ENCODE data around the gene PACS2. TPM values are rescaled to one million over a fixed set of nuclear protein-coding genes. Genes with fewer than 3 reads are reported as not detected.

Gene PACS2
- total RNA-seq, 4 donors from 2014 or later, result 59.8 to 97.4 (median 71.2) TPM

- intact Hi-C loops (cut with DNase I), result no loop called here
- Histone ChIP-seq H3K4me1 (peaks cover 62 to 90% (median 77%) of the 10 kb centered on the region in 4 donors), H3K4me3 (no peak overlapping the region), H3K9me3 (no peaks in the 10 kb centered on the region), H3K27me3 (no peaks in the 10 kb centered on the region), H3K27ac (replicated peaks in 1 of 4) (peak overlapping the region in 2 of 4 donors; percentile 21 to 53), H3K36me3 (no peaks in the 10 kb centered on the region)
- 81% methylated on average over 6 of the region's 6 CpGs for WGBS
- DNase-seq (ENCODE audit: extremely low spot score), result no peak
- TF ChIP-seq POLR2A (IDR thresholded peaks at IDR 0.05; ENCODE audit: low read depth) (no peak), CTCF (IDR thresholded peaks at IDR 0.05) (no peak), EP300 (IDR thresholded peaks at IDR 0.05) (no peak), POLR2AphosphoS5 (IDR thresholded peaks at IDR 0.05) (no peak)
Measured at GRCh38 chr14:105337433-105337832, 22.9 kb downstream of the PACS2 start.

- whole genome bisulfite sequencing, result 54% methylated on average over 18 of the region's 18 CpGs
- intact Hi-C loops (cut with DNase I), result no loop called here
- peak in 1 of 2 donors; percentile 38 for TF ChIP-seq POLR2AphosphoS5 (IDR thresholded peaks at IDR 0.05)
- TF ChIP-seq CTCF (IDR thresholded peaks at IDR 0.05), result no peak
- TF ChIP-seq EP300 (IDR thresholded peaks at IDR 0.05), result no peak
- DNase-seq (ENCODE audit: extremely low spot score), result no peak
- Histone ChIP-seq H3K4me3 (no peak overlapping the region), H3K27me3 (no peaks in the 10 kb centered on the region), H3K4me1 (peaks cover 57 to 94% (median 77%) of the 10 kb centered on the region in 4 donors), H3K36me3 (no peaks in the 10 kb centered on the region), H3K9me3 (no peaks in the 10 kb centered on the region), H3K27ac (replicated peaks in 1 of 4) (peak overlapping the region in 2 of 4 donors; percentile 21 to 53)
Measured at GRCh38 chr14:105337966-105338741, 23.6 kb downstream of the PACS2 start.

- DNase-seq (ENCODE audit: extremely low spot score), result no peak
- Histone ChIP-seq H3K36me3 (no peaks in the 10 kb centered on the region), H3K4me3 (peak overlapping the region in 1 of 4 donors; percentile 3), H3K27me3 (no peaks in the 10 kb centered on the region), H3K9me3 (no peaks in the 10 kb centered on the region), H3K4me1 (peaks cover 41 to 77% (median 61%) of the 10 kb centered on the region in 4 donors), H3K27ac (replicated peaks in 1 of 4) (peak overlapping the region; percentile 53 to 83 (median 72))
- no peak for TF ChIP-seq POLR2A (IDR thresholded peaks at IDR 0.05; ENCODE audit: low read depth)
- no peak for TF ChIP-seq POLR2AphosphoS5 (IDR thresholded peaks at IDR 0.05)
- no peak for TF ChIP-seq EP300 (IDR thresholded peaks at IDR 0.05)
- TF ChIP-seq CTCF (IDR thresholded peaks at IDR 0.05), result no peak
- 33% methylated on average over 18 of the region's 20 CpGs for WGBS
- intact Hi-C loops (cut with DNase I), result no loop called here
Measured at GRCh38 chr14:105340821-105341733, 26.5 kb downstream of the PACS2 start.

- H3K27ac ChIP-seq (replicated peaks in 1 of 4), result peak overlapping the region in 3 of 4 donors; percentile 15 to 83 (median 78)
- intact Hi-C loops (cut with DNase I), result no loop called here
- DNase-seq (ENCODE audit: extremely low spot score), result no peak
- TF ChIP-seq POLR2A (IDR thresholded peaks at IDR 0.05; ENCODE audit: low read depth) (no peak), POLR2AphosphoS5 (IDR thresholded peaks at IDR 0.05) (no peak), CTCF (IDR thresholded peaks at IDR 0.05) (no peak), EP300 (IDR thresholded peaks at IDR 0.05) (no peak)
- peaks cover 27 to 75% (median 58%) of the 10 kb centered on the region in 4 donors for H3K4me1 ChIP-seq
- H3K36me3 ChIP-seq, result peaks cover 0 to 2% (median under 1%) of the 10 kb centered on the region in 4 donors
- H3K4me3 ChIP-seq, result no peak overlapping the region
- WGBS, result 70% methylated on average over 7 of the region's 7 CpGs
- no peaks in the 10 kb centered on the region for H3K27me3 ChIP-seq
- no peaks in the 10 kb centered on the region for H3K9me3 ChIP-seq
Measured at GRCh38 chr14:105343194-105343593, 28.6 kb downstream of the PACS2 start.

All from esophagus muscularis mucosa (tissue), 4 donors.